Measurements from ENCODE around the gene SH3GLB1. TPM values are rescaled to one million over a fixed set of nuclear protein-coding genes. Genes with fewer than 3 reads are reported as not detected.

SH3GLB1 gene
- total and polyA plus RNA-seq, 2 of the 4 experiments (the other 2 are of a cell fraction) = 22.2 to 36.5 TPM

DNA sequence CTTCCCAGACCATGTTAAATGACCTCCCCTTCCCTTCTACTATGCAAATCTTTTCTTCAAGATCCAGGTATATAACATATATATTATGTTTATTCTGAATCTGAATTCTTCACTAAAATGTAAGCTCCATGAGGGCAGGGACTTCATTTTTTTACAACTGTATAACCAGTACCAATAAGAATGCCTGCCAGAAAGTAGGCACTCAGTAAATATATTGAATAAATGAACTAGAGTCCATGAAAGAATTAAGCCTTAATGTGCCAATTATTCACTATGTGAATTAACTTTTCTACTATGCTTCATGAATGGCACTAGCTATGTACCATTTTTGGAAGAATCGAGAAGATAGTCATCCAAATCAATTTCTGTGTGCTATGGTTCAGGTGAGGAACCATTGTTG, 60.1 kb downstream of the SH3GLB1 start:
- no peak overlapping the region for H3K4ac ChIP-seq (ENCODE audit: low read depth, low read length)
- CTCF ChIA-PET = no interaction called here

More for the DNA sequence above, 60.1 kb downstream of the SH3GLB1 start:
- Histone ChIP-seq H4K20me1 (ENCODE audit: insufficient read depth, low read length) (no peaks in the 10 kb centered on the region), H3K4me3 (ENCODE audit: insufficient read depth, low read depth, low read length) (no peak overlapping the region), H2BK20ac (ENCODE audit: low read depth, low read length) (no peak overlapping the region), H3K18ac (ENCODE audit: low read depth, low read length) (no peak overlapping the region), H3K14ac (replicated peaks; ENCODE audit: low read depth, low read length) (no peak overlapping the region), H3K79me1 (ENCODE audit: low read depth in 1 of 2, low read length in 2 of 2) (no peaks in the 10 kb centered on the region), H3K27ac (ENCODE audit: insufficient read depth, low read length) (no peak overlapping the region), H2BK120ac (ENCODE audit: low read depth, low read length) (no peak overlapping the region), H3K36me3 (ENCODE audit: control insufficient read depth, insufficient read depth, low read length) (no peaks in the 10 kb centered on the region), H2AFZ (replicated peaks; ENCODE audit: low read length, poor library complexity) (no peak overlapping the region), H3K27me3 (ENCODE audit: control insufficient read depth, insufficient read depth, low read length) (peaks cover 6% of the 10 kb centered on the region), H3K23ac (ENCODE audit: low read depth, low read length) (no peak overlapping the region), H2BK5ac (ENCODE audit: low read depth, low read length, poor library complexity, severe bottlenecking) (no peak overlapping the region), H3K4me2 (ENCODE audit: low read depth, low read length) (no peak overlapping the region), H2BK15ac (ENCODE audit: low read depth, low read length) (no peak overlapping the region), H4K5ac (ENCODE audit: low read depth, low read length) (no peak overlapping the region), H2AK5ac (ENCODE audit: low read depth, low read length) (no peak overlapping the region), H3K9me1 (ENCODE audit: insufficient read depth, low read length) (no peaks in the 10 kb centered on the region), H3K9me3 (ENCODE audit: control insufficient read depth, insufficient read depth, low read length) (peaks cover 5% of the 10 kb centered on the region; the same call in 1 of the 2 replicates), H3K4me1 (ENCODE audit: control insufficient read depth, insufficient read depth, low read length) (no peaks in the 10 kb centered on the region), H2AK9ac (replicated peaks; ENCODE audit: low read depth, low read length, poor library complexity) (no peak overlapping the region), H3K56ac (ENCODE audit: extremely low read depth, insufficient read depth, low read length) (no peak overlapping the region), H4K8ac (ENCODE audit: low read depth in 2 of 2, low read length in 2 of 2) (no peak overlapping the region), H4K91ac (ENCODE audit: insufficient read depth, low read depth, low read length) (no peak overlapping the region), H3K9ac (ENCODE audit: low read depth, low read length) (no peak overlapping the region)
- DNase-seq (no peak), ATAC-seq (ENCODE audit: low read depth) (no peak)
- WGBS, 2 experiments (ENCODE audit: extremely low coverage in 2 of 2, insufficient read length in 1 of 2) = no CpG with 5 or more reads among the region's 1 CpG
- TF ChIP-seq CHD1 (IDR thresholded peaks at IDR 0.05; ENCODE audit: low read depth, low read length) = no peak
- no peak for TF ChIP-seq POLR2A (IDR thresholded peaks at IDR 0.05; ENCODE audit: low read depth, low read length)
- no peak for TF ChIP-seq RFX5 (IDR thresholded peaks at IDR 0.05; ENCODE audit: low read depth, low read length)
- TF ChIP-seq NFE2L2 (IDR thresholded peaks at IDR 0.05; ENCODE audit: low read depth, low read length) = no peak
- no peak for TF ChIP-seq MAFK (IDR thresholded peaks at IDR 0.05; ENCODE audit: low read depth, low read length)
- BruUV-seq (replicated peaks) = no TSS peak
- intact Hi-C loops (cut with micrococcal nuclease) (no loop called here), in situ Hi-C loops (cut with MboI; ENCODE audit: low sequenced_read_pairs) (no loop called here), dilution Hi-C loops (cut with HindIII; ENCODE audit: low sequenced_read_pairs, unreplicated experiment) (no loop called here)
- POLR2A ChIA-PET (ENCODE audit: unreplicated experiment) = no interaction called here
